Ramos (cell line): ENCODE results near the gene CCDC120.

Source experiments
- in situ Hi-C: fragments of 300-500 bp; cut with MboI; formaldehyde crosslinking; loops from one replicate; pipeline ENCODE4 v1.14.3; 2022; ENCODE audit warnings: low sequenced_read_pairs; ENCODE audit not compliant: unreplicated experiment

The CCDC120 gene

DNA sequence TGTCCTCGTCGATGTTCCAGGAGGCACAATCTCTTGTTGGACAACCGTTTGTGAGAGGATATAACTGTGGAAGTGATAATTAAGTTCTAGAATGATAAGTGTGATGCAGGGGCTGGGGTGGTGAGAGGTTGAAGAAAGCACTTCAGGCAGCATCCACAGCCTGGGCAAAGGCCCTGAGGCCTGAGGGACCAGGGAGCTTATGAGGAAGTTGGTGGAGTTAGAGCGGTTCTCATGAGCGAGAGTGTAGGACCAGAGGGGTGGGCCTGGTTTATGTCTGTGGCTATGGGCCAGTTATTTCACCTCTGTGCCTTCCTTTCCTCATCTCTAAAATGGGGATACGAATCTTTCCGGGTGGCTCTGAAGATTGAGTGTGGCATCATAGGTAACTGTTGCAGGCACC, 2.7 kb downstream of the CCDC120 start:
- in situ Hi-C loops = no loop called here

DNA sequence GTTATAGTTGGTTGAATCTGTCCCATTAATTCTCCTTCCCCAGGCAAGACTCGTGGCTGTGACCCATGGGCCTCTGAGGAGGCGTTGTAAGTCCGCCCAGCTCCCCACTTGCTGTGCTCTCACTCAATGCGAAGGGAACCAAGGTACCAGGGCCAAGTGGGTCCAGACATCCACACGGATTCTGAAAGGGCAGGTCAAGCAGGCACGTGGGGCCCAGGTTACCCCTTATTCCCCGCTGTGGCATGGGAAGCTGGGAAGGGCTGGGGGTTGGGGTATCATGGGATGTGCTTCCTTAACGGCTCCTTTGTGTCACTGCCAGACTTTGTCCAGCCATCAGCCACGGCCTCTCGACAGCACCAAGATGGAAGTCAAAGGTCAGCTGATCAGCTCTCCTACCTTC, 3.1 kb downstream of the CCDC120 start:
- in situ Hi-C loops = no loop called here

- in situ Hi-C loops = no loop called here
Measured at GRCh38 chrX:49063715-49064114, 4.9 kb downstream of the CCDC120 start.

GRCh38 chrX:49064303-49064702, 5.5 kb downstream of the CCDC120 start:
- in situ Hi-C loops = no loop called here

GRCh38 chrX:49064735-49065134, 5.9 kb downstream of the CCDC120 start:
- in situ Hi-C loops = no loop called here

DNA sequence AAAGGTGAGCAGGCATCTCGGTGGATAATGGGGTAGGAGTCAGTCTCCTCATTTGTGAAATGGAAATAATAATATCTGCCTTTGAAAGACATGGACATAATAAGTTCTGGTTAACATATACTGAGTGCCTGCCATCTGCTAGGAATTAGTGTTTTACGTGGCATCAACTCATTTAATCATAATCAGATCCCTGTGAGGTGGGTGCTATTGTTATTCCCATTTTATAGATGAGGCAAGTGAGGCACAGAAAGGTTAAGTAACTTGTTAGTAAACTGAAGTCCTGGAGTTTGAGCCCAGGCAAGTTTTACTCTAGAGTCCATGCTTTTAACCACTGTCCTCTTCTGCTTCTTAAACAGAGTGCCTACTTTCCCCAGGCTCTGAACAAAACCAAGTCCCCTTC, 7.5 kb downstream of the CCDC120 start:
- in situ Hi-C loops = no loop called here

DNA sequence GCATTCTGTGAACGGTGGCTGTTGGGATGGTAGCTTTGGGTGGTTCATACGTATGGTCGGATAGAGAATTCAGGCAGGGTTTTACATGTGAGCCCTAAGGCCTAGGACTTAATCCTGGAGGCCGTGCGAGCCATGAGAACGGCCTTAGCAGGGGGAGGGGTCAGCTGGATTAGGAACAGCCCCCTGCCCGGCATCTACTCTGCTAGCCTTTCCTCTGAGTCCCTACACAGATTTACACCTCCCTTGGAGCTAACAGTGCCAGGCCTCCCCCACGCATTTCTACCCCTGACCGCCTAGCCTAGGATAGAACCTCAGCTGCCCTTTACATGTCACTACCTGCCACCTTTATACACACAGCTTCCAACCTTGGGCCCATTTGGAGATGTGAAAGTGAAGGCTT, 7.9 kb downstream of the CCDC120 start:
- in situ Hi-C loops = no loop called here

GRCh38 chrX:49067285-49068120, 8.7 kb downstream of the CCDC120 start:
- in situ Hi-C loops = no loop called here

DNA sequence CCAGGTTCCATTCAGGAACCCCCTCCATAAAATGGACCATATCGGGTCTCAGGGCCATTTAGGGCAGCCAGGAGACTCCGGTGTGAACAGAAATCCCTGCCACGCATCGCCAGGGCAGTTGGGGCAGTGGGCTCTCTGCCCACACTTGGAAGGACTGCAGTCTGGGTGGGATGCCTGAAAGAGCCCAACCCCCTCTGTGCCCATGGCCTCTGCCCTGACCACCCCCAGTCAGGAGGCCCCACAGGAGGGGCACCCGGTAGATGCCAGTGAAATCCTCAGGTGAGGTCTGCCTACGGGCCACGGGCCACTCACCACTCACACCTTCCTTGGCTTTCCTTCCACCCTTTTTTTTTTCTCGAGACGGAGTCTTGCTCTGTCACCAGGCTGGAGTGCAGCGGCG, 10.2 kb downstream of the CCDC120 start:
- in situ Hi-C loops = no loop called here

DNA sequence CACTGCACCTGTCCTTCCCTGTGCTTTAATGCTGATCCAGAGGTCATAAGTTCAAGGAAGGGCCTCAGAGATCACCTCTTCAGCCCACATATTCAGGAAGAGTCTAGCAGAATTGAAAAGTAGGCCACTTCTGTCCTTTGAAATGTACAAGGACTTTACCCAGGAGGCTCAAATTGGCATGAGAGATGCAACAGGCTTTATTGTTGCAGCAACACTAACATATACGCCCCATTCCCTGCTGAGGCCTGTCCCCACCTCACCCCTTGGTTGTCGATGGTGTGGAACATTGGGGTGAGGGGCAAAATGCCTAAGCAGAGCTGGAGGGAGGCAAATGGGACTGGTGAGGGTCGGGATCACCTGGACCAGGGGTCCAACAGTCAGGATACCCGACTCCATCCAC, 12.2 kb downstream of the CCDC120 start:
- in situ Hi-C loops = no loop called here

DNA sequence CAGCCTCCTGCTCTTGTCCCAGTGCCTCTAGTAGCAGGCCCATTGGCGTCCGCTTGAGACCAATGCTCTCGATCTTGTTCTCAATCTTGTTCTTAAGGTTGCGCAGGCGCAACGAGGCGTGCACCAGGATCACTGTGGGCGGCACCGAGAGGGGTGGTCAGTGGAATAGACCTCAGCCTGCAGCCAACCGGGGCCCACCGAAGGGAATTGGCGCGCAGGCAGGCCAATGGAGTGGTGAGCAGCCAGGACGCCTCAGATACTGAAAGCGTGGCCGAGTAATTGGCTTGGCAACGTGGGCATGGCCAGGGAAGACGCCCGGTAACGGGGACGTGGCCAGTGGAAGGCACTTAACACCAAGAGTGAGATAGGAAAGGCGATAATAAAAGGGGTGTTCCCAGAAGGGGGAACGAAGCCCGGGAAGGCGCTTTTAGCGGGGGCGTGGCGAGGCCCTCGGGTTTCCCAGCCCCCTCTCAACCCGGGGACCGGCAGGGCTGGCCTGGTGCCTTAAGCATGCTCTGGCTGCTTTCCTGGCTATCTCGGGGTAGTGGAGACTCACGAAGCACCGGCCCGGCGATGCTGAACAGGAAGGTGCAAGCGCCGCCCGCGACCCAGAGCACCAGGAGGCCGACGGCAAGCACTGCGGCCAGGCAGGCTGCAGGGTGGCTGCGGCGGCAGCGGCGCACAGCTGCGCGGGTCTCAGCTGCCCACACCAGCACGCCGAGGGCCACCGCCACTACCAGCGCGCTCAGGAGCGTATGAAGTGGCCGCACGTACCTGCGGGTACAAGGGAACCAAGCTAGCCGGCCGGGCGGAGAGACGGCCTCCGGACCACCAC, 13.3 kb downstream of the CCDC120 start:
- in situ Hi-C loops = no loop called here

DNA sequence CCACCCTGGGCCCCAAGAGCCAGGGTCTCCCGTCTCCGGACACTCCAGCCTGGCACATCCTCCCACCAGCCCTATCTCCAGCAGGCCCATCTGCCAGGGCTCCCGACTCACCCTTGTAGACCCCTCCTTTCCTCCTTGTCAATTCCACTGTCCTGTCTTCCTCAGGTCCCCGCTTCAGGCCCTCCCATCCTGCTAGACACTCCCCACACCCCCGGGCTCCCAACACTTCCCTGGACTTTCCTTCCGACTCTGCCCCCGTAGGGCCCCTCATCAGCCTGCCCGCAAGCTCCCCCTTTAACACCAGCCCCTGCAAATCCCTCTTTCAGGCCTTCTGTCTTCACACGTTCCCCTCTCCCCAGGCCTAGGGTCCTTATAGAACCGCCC, 13.9 kb downstream of the CCDC120 start:
- in situ Hi-C loops = no loop called here

DNA sequence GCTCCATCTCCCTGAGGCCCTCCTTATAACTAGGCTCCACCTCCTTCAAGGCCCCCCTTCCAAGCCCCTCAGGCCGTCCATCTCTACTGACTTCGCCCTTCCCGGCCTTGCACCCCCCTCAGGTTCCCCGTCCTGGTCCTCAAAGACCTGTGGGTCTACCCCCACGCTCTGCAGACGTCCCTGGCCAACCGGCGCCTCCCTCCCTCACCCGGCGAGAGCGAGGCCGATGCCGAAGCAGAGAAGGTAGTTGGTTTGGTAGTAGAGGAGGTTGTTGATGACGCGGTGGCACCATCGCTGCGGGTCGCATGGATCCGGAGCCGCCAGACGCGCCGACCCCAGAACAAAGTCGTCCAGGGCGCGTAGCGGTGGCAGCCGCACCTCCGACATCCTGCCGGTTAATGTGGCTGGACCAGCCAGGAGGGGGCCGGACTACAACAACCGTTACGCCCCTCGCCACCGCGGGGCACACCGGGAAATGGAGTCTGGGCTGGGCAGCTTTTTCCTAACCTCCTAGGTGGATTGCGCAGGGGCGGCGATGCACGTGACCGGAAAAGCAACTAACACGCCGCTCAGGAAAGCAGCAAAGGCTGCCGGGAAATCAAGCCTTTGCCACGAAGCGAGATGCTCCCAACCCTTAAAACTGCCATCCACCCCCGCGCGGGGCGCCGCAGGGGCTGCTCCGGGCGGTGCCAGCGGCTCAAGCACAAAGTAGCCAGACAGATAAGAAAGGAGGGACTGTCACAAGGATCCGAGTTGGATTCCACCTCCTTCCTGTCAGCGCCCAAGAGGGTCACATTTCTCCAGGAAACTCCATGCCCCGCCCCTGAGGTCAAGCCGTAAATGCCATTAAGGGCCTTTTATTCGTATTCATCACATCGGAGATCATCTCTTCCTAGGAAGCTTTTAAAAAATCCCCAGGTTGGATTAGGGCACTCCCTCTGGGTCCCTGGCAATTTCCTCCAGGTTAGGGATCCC, 15.1 kb downstream of the CCDC120 start, which contains the start of gene PRAF2:
TSS of gene PRAF2 (minus strand) at position 402 of the 975 bp plus-strand sequence. CDS start at position 387, 15 bp downstream.
- in situ Hi-C loops = no loop called here

- in situ Hi-C loops = no loop called here
Measured at GRCh38 chrX:49075347-49075746, 16.5 kb downstream of the CCDC120 start.

- in situ Hi-C loops = no loop called here
Measured at GRCh38 chrX:49077941-49078340, 19.1 kb downstream of the CCDC120 start.

- in situ Hi-C loops = no loop called here
Measured at GRCh38 chrX:49079489-49080428, 21.0 kb downstream of the CCDC120 start, which contains the start of gene WDR45. TSS of gene WDR45 (minus strand) at chrX:49079887. CDS start at chrX:49078095, 1,792 bp downstream.

- in situ Hi-C loops = no loop called here
Measured at GRCh38 chrX:49082271-49082871, 23.6 kb downstream of the CCDC120 start.

GRCh38 chrX:49089553-49089952, 30.8 kb downstream of the CCDC120 start:
- in situ Hi-C loops = no loop called here

DNA sequence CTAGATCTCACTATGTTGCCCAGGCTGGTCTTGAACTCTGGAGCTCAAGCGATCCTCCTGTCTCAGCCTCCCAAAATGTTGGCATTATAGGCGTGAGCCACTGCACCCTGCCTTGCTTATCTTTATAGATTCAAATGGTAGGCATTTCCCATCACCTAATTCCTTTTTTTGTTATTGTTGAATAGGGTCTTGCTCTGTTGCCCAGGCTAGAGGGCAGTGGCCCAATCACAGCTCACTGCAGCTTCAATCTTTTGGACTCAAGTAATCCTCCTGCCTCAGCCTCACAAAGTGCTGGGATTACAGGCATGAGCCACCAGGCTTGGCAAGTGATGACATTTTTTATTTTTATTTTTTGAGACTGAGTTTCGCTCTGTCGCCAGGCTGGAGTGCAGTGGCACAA, 37.6 kb downstream of the CCDC120 start:
- in situ Hi-C loops = no loop called here
